Omental fat pad (tissue), 4 donors: Measurements from ENCODE around the gene PI3. TPM values are rescaled to one million over a fixed set of nuclear protein-coding genes. Genes with fewer than 3 reads are reported as not detected.

Source experiments
- ATAC-seq: fragments of 150-250 bp; one replicate; pipeline ENCODE4 v1.9.1; 2016; ENCODE audit warnings: mild to moderate bottlenecking, moderate library complexity; ENCODE audit not compliant: low FRiP score
- DNase-seq: peaks from one replicate; pipeline ENCODE4 v3.0.0-alpha.2; 2019; ENCODE audit warnings: low spot score
- CTCF ChIP-seq, 3 donors: fragments of 450-650 bp; IDR thresholded peaks; one replicate each; pipeline ENCODE4 v1.5.1; 2016 to 2017; ENCODE audit warnings: antibody characterized with exemption in 3 of 3, mild to moderate bottlenecking in 3 of 3, moderate library complexity in 2 of 3
- total RNA-seq, 4 donors: library from RNA; depleted of rRNA; stranded (reverse); fragments of >200 nt; gene quantifications; one replicate each; pipeline ENCODE4 v1.1.0, GENCODE V29; 2016

The PI3 gene
- total RNA-seq, 4 donors from 2014 or later, result 1.1 to 6.7 (median 4.3) TPM; not detected in 1

GRCh38 chr20:45187693-45188092 lies 13.0 kb downstream of the PI3 start:
- ATAC-seq (no peak), DNase-seq (no peak)
- TF ChIP-seq CTCF (IDR thresholded peaks at IDR 0.05), result no peak

GRCh38 chr20:45189067-45189609 lies 14.4 kb downstream of the PI3 start:
- TF ChIP-seq CTCF (IDR thresholded peaks at IDR 0.05), result no peak
- ATAC-seq (no peak), DNase-seq (no peak)

GRCh38 chr20:45189861-45190260 lies 15.2 kb downstream of the PI3 start:
- TF ChIP-seq CTCF (IDR thresholded peaks at IDR 0.05), result no peak
- no peak for DNase-seq
- ATAC-seq, result no peak

GRCh38 chr20:45191926-45192325 lies 17.2 kb downstream of the PI3 start:
- no peak for TF ChIP-seq CTCF (IDR thresholded peaks at IDR 0.05)
- DNase-seq (no peak), ATAC-seq (no peak)

- ATAC-seq (no peak), DNase-seq (no peak)
- TF ChIP-seq CTCF (IDR thresholded peaks at IDR 0.05), result no peak
Measured at GRCh38 chr20:45193331-45193730, 18.6 kb downstream of the PI3 start.

- no peak for TF ChIP-seq CTCF (IDR thresholded peaks at IDR 0.05)
Measured at GRCh38 chr20:45206725-45207124, 32.0 kb downstream of the PI3 start, which contains the start of gene SEMG1. SEMG1 (plus strand) TSS chr20:45207033; CDS start chr20:45207054, 21 bp downstream.

GRCh38 chr20:45209924-45210323 lies 35.2 kb downstream of the PI3 start:
- no peak for DNase-seq
- TF ChIP-seq CTCF (IDR thresholded peaks at IDR 0.05), result no peak
- ATAC-seq, result no peak

More at GRCh38 chr20:45206725-45207124, 32.0 kb downstream of the PI3 start, which contains the start of gene SEMG1:
- ATAC-seq (no peak), DNase-seq (no peak)
